HEK293 (cell line): Measurements from ENCODE around the gene ALPK3.

ENCODE experiments used
- CTCF ChIA-PET: fragments of 350-600 bp; formaldehyde crosslinking; extraction: SDS; loops from one replicate; lab custom pipeline; 2021; ENCODE audit warnings: antibody characterized with exemption; lab: Yijun Ruan, JAX
- POLR2A ChIA-PET: fragments of 300-600 bp; formaldehyde crosslinking; extraction: SDS; loops from one replicate; lab custom pipeline; 2020; ENCODE audit warnings: antibody characterized with exemption, inconsistent platforms; lab: Yijun Ruan, JAX
- H3K27ac ChIP-seq: fragments of 200-500 bp; sonication (Bioruptor generic); 2 replicates; pipeline ENCODE4 v1.5.1; 2014; ENCODE audit warnings: low read depth, low read length, control low read depth, inconsistent platforms; ENCODE audit errors: extremely low read depth
- H3K36me3 ChIP-seq, 2 experiments: fragments of 200-500 bp in 1 of 2; sonication (Bioruptor generic) in 1 of 2; 1 replicate in 1 of 2; 2 replicates in 1 of 2; pipeline ENCODE4 v1.5.1; 2014 to 2017; ENCODE audit warnings: inconsistent platforms in 2 of 2, low read length in 2 of 2; ENCODE audit not compliant: control insufficient read depth in 2 of 2, insufficient read depth in 1 of 2
- H3K4me1 ChIP-seq: fragments of 200-500 bp; sonication (Bioruptor generic); 2 replicates; pipeline ENCODE4 v1.5.1; 2014; ENCODE audit warnings: mild to moderate bottlenecking, low read length, inconsistent platforms; ENCODE audit not compliant: control insufficient read depth, insufficient read depth
- H3K4me3 ChIP-seq: 2 replicates; pipeline ENCODE4 v1.5.1; 2011; ENCODE audit warnings: low read depth, mild to moderate bottlenecking, control low read depth, low read length, moderate library complexity
- H3K9me3 ChIP-seq: fragments of 200-500 bp; sonication (Bioruptor generic); 2 replicates; pipeline ENCODE4 v1.5.1; 2014; ENCODE audit warnings: low read depth, low read length, inconsistent platforms; ENCODE audit not compliant: control insufficient read depth, insufficient read depth
- BCL11B ChIP-seq: fragments of 450-650 bp; formaldehyde crosslinking; IDR thresholded peaks from 2 replicates; pipeline ENCODE4 v1.5.1; 2016; ENCODE audit warnings: low read depth, missing biosample characterization, missing genetic modification characterization
- CTCF ChIP-seq: fragments of 450-650 bp; formaldehyde crosslinking; IDR thresholded peaks from 2 replicates; pipeline ENCODE4 v1.5.1; 2016; ENCODE audit warnings: missing biosample characterization, missing genetic modification characterization
- HIC1 ChIP-seq: fragments of 450-650 bp; formaldehyde crosslinking; IDR thresholded peaks from 2 replicates; pipeline ENCODE4 v1.5.1; 2016; ENCODE audit warnings: missing biosample characterization, missing genetic modification characterization
- OVOL3 ChIP-seq: fragments of 450-650 bp; formaldehyde crosslinking; IDR thresholded peaks from 2 replicates; pipeline ENCODE4 v1.5.1; 2016; ENCODE audit warnings: missing biosample characterization, missing genetic modification characterization
- PRDM6 ChIP-seq: fragments of 450-650 bp; formaldehyde crosslinking; IDR thresholded peaks from 2 replicates; pipeline ENCODE4 v1.5.1; 2017; ENCODE audit warnings: missing biosample characterization, missing genetic modification characterization
- REPIN1 ChIP-seq: fragments of 450-650 bp; formaldehyde crosslinking; IDR thresholded peaks from 2 replicates; pipeline ENCODE4 v1.5.1; 2017; ENCODE audit warnings: missing biosample characterization, missing genetic modification characterization, low read depth
- YY1 ChIP-seq: fragments of 450-650 bp; formaldehyde crosslinking; IDR thresholded peaks from 2 replicates; pipeline ENCODE4 v1.5.1; 2018; ENCODE audit warnings: missing biosample characterization, missing genetic modification characterization
- ZBTB20 ChIP-seq: fragments of 450-650 bp; formaldehyde crosslinking; IDR thresholded peaks from 2 replicates; pipeline ENCODE4 v1.5.1; 2016; ENCODE audit warnings: missing biosample characterization, missing genetic modification characterization
- ZNF174 ChIP-seq: fragments of 450-650 bp; formaldehyde crosslinking; IDR thresholded peaks from 2 replicates; pipeline ENCODE4 v1.5.0; 2017; ENCODE audit warnings: missing biosample characterization, mild to moderate bottlenecking, missing genetic modification characterization
- ZNF2 ChIP-seq: fragments of 450-650 bp; formaldehyde crosslinking; IDR thresholded peaks from 2 replicates; pipeline ENCODE4 v1.5.1; 2016; ENCODE audit warnings: missing biosample characterization, missing genetic modification characterization
- ZNF211 ChIP-seq: fragments of 450-650 bp; formaldehyde crosslinking; IDR thresholded peaks from 2 replicates; pipeline ENCODE4 v1.5.1; 2016; ENCODE audit warnings: low read depth, missing biosample characterization, missing genetic modification characterization
- ZNF423 ChIP-seq: fragments of 450-650 bp; formaldehyde crosslinking; IDR thresholded peaks from 2 replicates; pipeline ENCODE4 v1.5.1; 2016; ENCODE audit warnings: missing biosample characterization, missing genetic modification characterization
- ZNF580 ChIP-seq: fragments of 450-650 bp; formaldehyde crosslinking; IDR thresholded peaks from 2 replicates; pipeline ENCODE4 v1.5.1; 2016; ENCODE audit warnings: missing biosample characterization, missing genetic modification characterization
- ZNF585B ChIP-seq: fragments of 450-650 bp; formaldehyde crosslinking; IDR thresholded peaks from 2 replicates; pipeline ENCODE4 v1.5.1; 2016; ENCODE audit warnings: missing biosample characterization, missing genetic modification characterization
- ZNF610 ChIP-seq: fragments of 450-650 bp; formaldehyde crosslinking; IDR thresholded peaks from 2 replicates; pipeline ENCODE4 v1.5.1; 2016; ENCODE audit warnings: missing biosample characterization, missing genetic modification characterization, borderline replicate concordance
- ZNF623 ChIP-seq: fragments of 450-650 bp; formaldehyde crosslinking; IDR thresholded peaks from 2 replicates; pipeline ENCODE4 v1.5.1; 2016; ENCODE audit warnings: missing biosample characterization, missing genetic modification characterization
- ZNF701 ChIP-seq: fragments of 450-650 bp; formaldehyde crosslinking; IDR thresholded peaks from 2 replicates; pipeline ENCODE4 v1.5.1; 2016; ENCODE audit warnings: missing biosample characterization, missing genetic modification characterization
- TF ChIP-seq, protein P1 (sequence below): fragments of 450-650 bp; formaldehyde crosslinking; IDR thresholded peaks from 2 replicates; pipeline ENCODE4 v1.5.1; 2016; ENCODE audit warnings: missing biosample characterization, missing genetic modification characterization
- TF ChIP-seq, protein P2 (sequence below): fragments of 450-650 bp; formaldehyde crosslinking; IDR thresholded peaks from 2 replicates; pipeline ENCODE4 v1.5.1; 2017; ENCODE audit warnings: missing biosample characterization, missing genetic modification characterization
- TF ChIP-seq, protein P3 (sequence below): fragments of 450-650 bp; formaldehyde crosslinking; IDR thresholded peaks from 2 replicates; pipeline ENCODE4 v1.5.1; 2016; ENCODE audit warnings: missing biosample characterization, missing genetic modification characterization

ALPK3 gene

DNA sequence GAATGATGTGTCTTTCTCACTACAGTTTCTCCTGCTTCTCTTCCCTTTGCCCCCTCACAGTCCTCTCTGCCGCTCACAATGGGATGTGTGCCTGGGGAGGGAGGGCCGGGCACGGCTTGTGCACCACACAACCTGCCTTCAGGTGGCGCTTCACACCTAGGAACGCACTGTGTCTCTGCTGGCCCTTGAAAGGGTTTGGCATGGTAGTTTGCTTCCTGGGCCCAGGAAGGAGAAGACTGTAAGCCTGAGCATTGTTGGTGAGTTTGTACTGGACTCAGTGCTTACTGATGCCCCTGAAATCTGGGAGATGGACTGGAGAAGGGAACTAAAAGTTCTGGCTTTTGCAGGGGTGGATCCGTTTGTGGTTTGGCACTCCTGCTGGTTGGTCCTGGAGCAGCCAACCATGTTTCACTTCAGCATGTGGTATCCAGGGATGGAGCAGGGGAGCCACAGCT, 9.2 kb downstream of the ALPK3 start:
- no peaks in the 10 kb centered on the region for H3K9me3 ChIP-seq
- no peak overlapping the region for H3K27ac ChIP-seq

More for the DNA sequence above, 9.2 kb downstream of the ALPK3 start:
- TF ChIP-seq ZNF610 (tag by site-specific recombination) (peak; percentile 94), BCL11B (no peak), ZNF423 (tag by site-specific recombination) (no peak), PRDM6 (tag by site-specific recombination) (no peak), ZNF580 (tag by site-specific recombination) (0 out of 2 replicates have a peak, but pooled peaks have one; percentile 44), CTCF (tag by site-specific recombination) (0 out of 2 replicates have a peak, but pooled peaks have one; percentile 31), ZNF211 (tag by site-specific recombination) (no peak), YY1 (tag by site-specific recombination) (no peak), REPIN1 (tag by site-specific recombination) (no peak), HIC1 (tag by site-specific recombination) (no peak), ZNF174 (no peak), ZBTB20 (tag by site-specific recombination) (no peak), ZNF701 (tag by site-specific recombination) (no peak), ZNF2 (tag by site-specific recombination) (peak; percentile 84), ZNF585B (tag by site-specific recombination) (no peak), OVOL3 (tag by site-specific recombination) (no peak), ZNF623 (tag by site-specific recombination) (no peak)
- TF ChIP-seq, protein P1, sequence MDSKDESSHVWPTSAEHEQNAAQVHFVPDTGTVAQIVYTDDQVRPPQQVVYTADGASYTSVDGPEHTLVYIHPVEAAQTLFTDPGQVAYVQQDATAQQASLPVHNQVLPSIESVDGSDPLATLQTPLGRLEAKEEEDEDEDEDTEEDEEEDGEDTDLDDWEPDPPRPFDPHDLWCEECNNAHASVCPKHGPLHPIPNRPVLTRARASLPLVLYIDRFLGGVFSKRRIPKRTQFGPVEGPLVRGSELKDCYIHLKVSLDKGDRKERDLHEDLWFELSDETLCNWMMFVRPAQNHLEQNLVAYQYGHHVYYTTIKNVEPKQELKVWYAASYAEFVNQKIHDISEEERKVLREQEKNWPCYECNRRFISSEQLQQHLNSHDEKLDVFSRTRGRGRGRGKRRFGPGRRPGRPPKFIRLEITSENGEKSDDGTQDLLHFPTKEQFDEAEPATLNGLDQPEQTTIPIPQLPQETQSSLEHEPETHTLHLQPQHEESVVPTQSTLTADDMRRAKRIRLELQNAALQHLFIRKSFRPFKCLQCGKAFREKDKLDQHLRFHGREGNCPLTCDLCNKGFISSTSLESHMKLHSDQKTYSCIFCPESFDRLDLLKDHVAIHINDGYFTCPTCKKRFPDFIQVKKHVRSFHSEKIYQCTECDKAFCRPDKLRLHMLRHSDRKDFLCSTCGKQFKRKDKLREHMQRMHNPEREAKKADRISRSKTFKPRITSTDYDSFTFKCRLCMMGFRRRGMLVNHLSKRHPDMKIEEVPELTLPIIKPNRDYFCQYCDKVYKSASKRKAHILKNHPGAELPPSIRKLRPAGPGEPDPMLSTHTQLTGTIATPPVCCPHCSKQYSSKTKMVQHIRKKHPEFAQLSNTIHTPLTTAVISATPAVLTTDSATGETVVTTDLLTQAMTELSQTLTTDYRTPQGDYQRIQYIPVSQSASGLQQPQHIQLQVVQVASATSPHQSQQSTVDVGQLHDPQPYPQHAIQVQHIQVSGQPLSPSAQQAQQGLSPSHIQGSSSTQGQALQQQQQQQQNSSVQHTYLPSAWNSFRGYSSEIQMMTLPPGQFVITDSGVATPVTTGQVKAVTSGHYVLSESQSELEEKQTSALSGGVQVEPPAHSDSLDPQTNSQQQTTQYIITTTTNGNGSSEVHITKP (tag by site-specific recombination) = no peak
- TF ChIP-seq, protein P2, sequence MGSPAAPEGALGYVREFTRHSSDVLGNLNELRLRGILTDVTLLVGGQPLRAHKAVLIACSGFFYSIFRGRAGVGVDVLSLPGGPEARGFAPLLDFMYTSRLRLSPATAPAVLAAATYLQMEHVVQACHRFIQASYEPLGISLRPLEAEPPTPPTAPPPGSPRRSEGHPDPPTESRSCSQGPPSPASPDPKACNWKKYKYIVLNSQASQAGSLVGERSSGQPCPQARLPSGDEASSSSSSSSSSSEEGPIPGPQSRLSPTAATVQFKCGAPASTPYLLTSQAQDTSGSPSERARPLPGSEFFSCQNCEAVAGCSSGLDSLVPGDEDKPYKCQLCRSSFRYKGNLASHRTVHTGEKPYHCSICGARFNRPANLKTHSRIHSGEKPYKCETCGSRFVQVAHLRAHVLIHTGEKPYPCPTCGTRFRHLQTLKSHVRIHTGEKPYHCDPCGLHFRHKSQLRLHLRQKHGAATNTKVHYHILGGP = no peak
- TF ChIP-seq, protein P3, sequence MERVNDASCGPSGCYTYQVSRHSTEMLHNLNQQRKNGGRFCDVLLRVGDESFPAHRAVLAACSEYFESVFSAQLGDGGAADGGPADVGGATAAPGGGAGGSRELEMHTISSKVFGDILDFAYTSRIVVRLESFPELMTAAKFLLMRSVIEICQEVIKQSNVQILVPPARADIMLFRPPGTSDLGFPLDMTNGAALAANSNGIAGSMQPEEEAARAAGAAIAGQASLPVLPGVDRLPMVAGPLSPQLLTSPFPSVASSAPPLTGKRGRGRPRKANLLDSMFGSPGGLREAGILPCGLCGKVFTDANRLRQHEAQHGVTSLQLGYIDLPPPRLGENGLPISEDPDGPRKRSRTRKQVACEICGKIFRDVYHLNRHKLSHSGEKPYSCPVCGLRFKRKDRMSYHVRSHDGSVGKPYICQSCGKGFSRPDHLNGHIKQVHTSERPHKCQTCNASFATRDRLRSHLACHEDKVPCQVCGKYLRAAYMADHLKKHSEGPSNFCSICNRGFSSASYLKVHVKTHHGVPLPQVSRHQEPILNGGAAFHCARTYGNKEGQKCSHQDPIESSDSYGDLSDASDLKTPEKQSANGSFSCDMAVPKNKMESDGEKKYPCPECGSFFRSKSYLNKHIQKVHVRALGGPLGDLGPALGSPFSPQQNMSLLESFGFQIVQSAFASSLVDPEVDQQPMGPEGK = 0 out of 2 replicates have a peak, but pooled peaks have one; percentile 18
- TF ChIP-seq, all 188 proteins: peak for 5
- CTCF ChIA-PET = interaction anchor here (0.5 to 1.9 kb wide), 8 partner anchors 12 to 275 kb away, joined by 3 to 14 read pairs (median 4); no protein-coding TSS in a partner anchor
- POLR2A ChIA-PET = no interaction called here
- Histone ChIP-seq H3K4me1 (no peaks in the 10 kb centered on the region), H3K36me3 (no peaks in the 10 kb centered on the region), H3K4me3 (no peak overlapping the region)
